ENCODE results near the gene HPS1.

HPS1 gene

GRCh38 chr10:98446661-98447221, at the start of gene HPS1:
Gene HPS1, minus strand, starts transcription at chr10:98446935. Its CDS starts 3,695 bp downstream, at chr10:98443240.
- peaks cover 6% of the 10 kb centered on the region; the same call in 1 of the 2 replicates for H3F3A ChIP-seq (ENCODE audit: control insufficient read depth, insufficient read depth)
- peaks cover 7% of the 10 kb centered on the region for H4K20me1 ChIP-seq (ENCODE audit: control insufficient read depth, insufficient read depth, low read depth, low read length)
- TF ChIP-seq CTCF (IDR thresholded peaks at IDR 0.05; ENCODE audit: low read depth, low read length, poor library complexity, severe bottlenecking): no peak
- TF ChIP-seq EZH2phosphoT487 (IDR thresholded peaks at IDR 0.05; ENCODE audit: borderline replicate concordance, low read length): no peak
- peaks cover 2% of the 10 kb centered on the region; the same call in 1 of the 2 replicates for H3K27me3 ChIP-seq (ENCODE audit: control insufficient read depth, low read length)
- peaks cover 5% of the 10 kb centered on the region; the same call in 1 of the 2 replicates for H3K9me3 ChIP-seq (ENCODE audit: control insufficient read depth, insufficient read depth, low read length)
- no peaks in the 10 kb centered on the region for H3K9me2 ChIP-seq (replicated peaks; ENCODE audit: control insufficient read depth, low read length)
- peak within 1 kb of the TSS; percentile 86 for H3K4me2 ChIP-seq (ENCODE audit: low read length)
- H3K27ac ChIP-seq (ENCODE audit: low read depth, low read length): peak within 1 kb of the TSS; percentile 68
- H3K4me1 ChIP-seq (ENCODE audit: control insufficient read depth, low read length): peaks cover 27% of the 10 kb centered on the region
- peak within 1 kb of the TSS; percentile 95 for H3K4me3 ChIP-seq (ENCODE audit: low read length)
- H3K36me3 ChIP-seq (ENCODE audit: control insufficient read depth, low read length): peaks cover 46% of the 10 kb centered on the region
- peaks cover 39% of the 10 kb centered on the region for H3K79me2 ChIP-seq (ENCODE audit: control insufficient read depth, low read length)

GRCh38 chr10:98492763-98493162, 46.0 kb upstream of the HPS1 start:
- Histone ChIP-seq H3K27ac (ENCODE audit: low read depth, low read length) (no peak overlapping the region), H3K4me3 (ENCODE audit: low read length) (no peak overlapping the region; the same call in 1 of the 2 replicates), H3K27me3 (ENCODE audit: control insufficient read depth, low read length) (no peaks in the 10 kb centered on the region), H3K9me2 (replicated peaks; ENCODE audit: control insufficient read depth, low read length) (no peaks in the 10 kb centered on the region), H3F3A (ENCODE audit: control insufficient read depth, insufficient read depth) (0 out of 2 replicates have a peak, but pooled peaks cover 3% of the 10 kb centered on the region), H3K4me1 (ENCODE audit: control insufficient read depth, low read length) (peaks cover 11% of the 10 kb centered on the region), H4K20me1 (ENCODE audit: control insufficient read depth, insufficient read depth, low read depth, low read length) (no peaks in the 10 kb centered on the region), H3K9me3 (ENCODE audit: control insufficient read depth, insufficient read depth, low read length) (no peaks in the 10 kb centered on the region; the same call in 1 of the 2 replicates), H3K4me2 (ENCODE audit: low read length) (peak overlapping the region; percentile 19; the same call in 1 of the 2 replicates), H3K36me3 (ENCODE audit: control insufficient read depth, low read length) (no peaks in the 10 kb centered on the region), H3K79me2 (ENCODE audit: control insufficient read depth, low read length) (no peaks in the 10 kb centered on the region)
- TF ChIP-seq EZH2phosphoT487 (IDR thresholded peaks at IDR 0.05; ENCODE audit: borderline replicate concordance, low read length) (no peak), CTCF (IDR thresholded peaks at IDR 0.05; ENCODE audit: low read depth, low read length, poor library complexity, severe bottlenecking) (no peak)

DNA sequence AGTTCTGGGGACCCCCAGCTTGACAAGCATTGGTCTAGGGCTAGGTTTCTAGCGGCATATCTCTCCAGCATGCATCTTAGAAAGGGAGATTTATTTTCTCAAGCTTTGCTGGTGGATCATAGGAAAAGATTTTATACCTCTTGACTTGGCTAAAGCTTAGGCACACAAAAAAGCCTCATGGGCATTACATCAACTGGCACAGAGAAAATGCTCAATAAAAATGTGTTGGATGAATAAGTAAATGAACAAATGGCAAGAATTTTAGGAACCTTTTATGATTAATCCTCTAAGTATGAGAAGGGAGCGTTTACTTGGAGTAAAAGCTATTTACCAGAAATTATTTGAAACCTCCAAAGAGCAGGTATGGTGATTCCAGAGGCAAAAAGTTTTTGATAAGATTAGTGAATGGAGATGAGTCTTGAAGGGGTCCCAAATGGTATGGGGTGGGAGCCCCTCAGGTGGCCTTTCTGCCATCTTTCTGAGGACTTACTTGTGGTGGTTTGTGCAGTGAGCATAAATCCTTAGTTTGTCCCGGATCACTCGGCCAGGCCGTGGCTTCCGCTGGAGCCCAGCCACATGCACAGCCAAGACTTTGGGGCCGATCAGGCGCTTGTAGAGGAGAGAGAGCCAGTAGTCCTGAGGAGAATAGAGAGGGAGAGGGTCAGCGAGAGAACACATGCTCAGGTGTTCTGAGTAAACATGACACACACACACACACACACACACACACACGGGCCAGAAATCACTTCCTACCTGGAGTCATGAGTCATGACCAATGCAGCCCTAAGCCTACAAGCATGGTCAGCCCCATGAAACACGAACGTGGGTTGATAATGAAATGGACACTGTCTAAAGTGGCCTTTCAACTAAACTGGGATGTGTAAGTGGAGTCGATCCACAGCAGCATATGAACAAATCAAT, 43.1 kb upstream of the HPS1 start:
- no peak overlapping the region for H3K4me3 ChIP-seq (ENCODE audit: low read length)
- H3K4me2 ChIP-seq (ENCODE audit: low read length): no peak overlapping the region
- TF ChIP-seq CTCF (IDR thresholded peaks at IDR 0.05; ENCODE audit: low read depth, low read length, poor library complexity, severe bottlenecking): no peak
- no peak for TF ChIP-seq EZH2phosphoT487 (IDR thresholded peaks at IDR 0.05; ENCODE audit: borderline replicate concordance, low read length)
- H3K9me3 ChIP-seq (ENCODE audit: control insufficient read depth, insufficient read depth, low read length): no peaks in the 10 kb centered on the region; the same call in 1 of the 2 replicates
- no peaks in the 10 kb centered on the region for H3K79me2 ChIP-seq (ENCODE audit: control insufficient read depth, low read length)
- H4K20me1 ChIP-seq (ENCODE audit: control insufficient read depth, insufficient read depth, low read depth, low read length): no peaks in the 10 kb centered on the region
- H3K36me3 ChIP-seq (ENCODE audit: control insufficient read depth, low read length): no peaks in the 10 kb centered on the region
- H3K4me1 ChIP-seq (ENCODE audit: control insufficient read depth, low read length): peaks cover 11% of the 10 kb centered on the region
- H3K27me3 ChIP-seq (ENCODE audit: control insufficient read depth, low read length): no peaks in the 10 kb centered on the region
- H3K9me2 ChIP-seq (replicated peaks; ENCODE audit: control insufficient read depth, low read length): no peaks in the 10 kb centered on the region
- no peak overlapping the region for H3K27ac ChIP-seq (ENCODE audit: low read depth, low read length)
- H3F3A ChIP-seq (ENCODE audit: control insufficient read depth, insufficient read depth): 0 out of 2 replicates have a peak, but pooled peaks cover 3% of the 10 kb centered on the region

Measured in DOHH2 (cell line).